Occipital lobe (tissue), 2 donors: Measurements from ENCODE around the gene TRAPPC2. TPM values are rescaled to one million over a fixed set of nuclear protein-coding genes. Genes with fewer than 3 reads are reported as not detected.
"Not testable (repeated sequence)": the region's sequence is repeated elsewhere in the genome, so short reads cannot be mapped to it uniquely, and the experiment has no call there.

Source experiments
- DNase-seq: peaks from one replicate; lab custom pipeline; 2025; lab: John Stamatoyannopoulos, UW
- total RNA-seq: library from RNA; depleted of rRNA; stranded (reverse); fragments of >200 nt; gene quantifications from one replicate; pipeline ENCODE4 v1.2.3, GENCODE V29; 2014

TRAPPC2 gene
- total RNA-seq, 1 donor from 2014 or later, result 76.7 TPM

DNA sequence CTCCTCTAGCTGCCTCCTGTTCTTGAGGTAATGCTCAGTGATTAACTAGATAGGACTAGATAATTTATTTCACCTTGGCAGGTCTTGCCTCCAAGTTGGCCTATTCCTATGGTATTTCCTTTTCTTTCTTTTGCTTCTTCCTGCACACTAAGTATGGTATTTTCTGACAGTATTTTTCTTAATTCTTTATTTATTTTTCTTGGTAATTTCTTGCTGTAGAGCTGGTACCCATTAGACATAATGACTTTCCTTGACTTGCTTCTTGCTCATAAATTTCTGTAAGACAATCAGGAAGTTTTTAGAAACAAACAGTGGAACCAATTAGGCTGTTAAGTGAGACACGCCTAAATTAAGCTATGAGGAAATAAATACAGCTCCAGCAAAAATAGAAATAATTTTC lies 36.0 kb downstream of the TRAPPC2 start:
- DNase-seq, result no peak

DNA sequence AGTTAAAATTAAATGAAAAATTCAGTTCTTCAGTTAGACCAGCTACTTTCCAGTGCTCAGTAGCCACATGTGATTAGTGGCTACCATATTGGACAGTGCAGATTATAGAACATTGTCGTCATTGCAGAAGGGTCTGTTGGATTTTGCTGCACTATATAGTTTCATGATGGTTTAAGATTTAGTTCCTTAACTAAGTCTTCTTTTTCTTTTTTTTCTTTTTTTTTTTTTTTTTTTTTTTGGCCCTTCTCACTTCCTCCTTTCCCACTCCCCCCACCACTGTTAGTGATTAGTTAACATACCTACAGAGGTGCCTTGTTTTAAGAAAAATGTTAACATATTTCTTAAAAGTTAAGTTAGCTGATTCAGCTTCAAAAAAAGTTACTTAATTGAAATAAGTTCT lies 36.4 kb downstream of the TRAPPC2 start:
- no peak for DNase-seq

DNA sequence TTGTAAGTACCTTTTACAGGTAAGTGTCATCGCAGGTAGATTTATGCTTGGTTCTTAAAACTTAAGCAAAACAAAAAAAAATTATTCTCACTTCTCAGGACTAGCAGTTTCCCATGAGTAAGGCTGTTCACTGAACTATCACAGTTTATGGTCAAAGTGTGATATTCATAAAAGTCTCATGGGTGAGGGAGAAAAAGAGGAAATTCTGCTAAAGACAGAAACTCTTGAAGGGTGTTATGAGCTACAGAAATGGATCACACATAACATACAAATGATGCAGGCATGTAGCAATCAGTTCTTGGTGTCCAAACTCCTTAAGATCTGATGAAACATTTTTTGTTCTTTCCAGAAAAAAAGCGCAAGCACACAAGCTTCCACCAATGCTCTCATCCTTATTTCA lies 37.0 kb downstream of the TRAPPC2 start:
- no peak for DNase-seq

DNA sequence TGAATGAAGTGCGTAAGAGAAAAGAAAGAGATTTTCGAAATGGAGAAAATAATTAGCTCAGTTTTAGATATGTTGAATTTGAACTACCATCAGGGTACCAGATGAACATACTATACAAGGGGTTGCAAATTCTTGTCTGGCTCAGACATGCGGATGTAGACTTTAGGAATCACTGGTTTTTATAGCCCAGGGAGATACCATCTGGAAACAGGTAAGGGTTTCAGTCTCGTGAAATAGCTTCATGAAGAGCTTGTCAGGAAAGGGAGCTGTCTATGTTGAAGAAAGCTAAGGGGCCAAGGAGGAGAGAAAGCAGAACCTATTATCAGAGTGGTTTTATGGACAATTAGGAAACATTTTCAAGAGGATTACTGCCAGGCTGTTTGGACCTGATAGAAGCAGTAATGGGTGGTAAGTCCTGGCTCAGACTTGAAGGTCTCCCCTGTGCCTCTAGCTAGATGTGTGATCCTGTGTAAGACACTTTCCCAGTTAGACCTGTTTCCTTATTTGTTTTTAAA lies 38.8 kb downstream of the TRAPPC2 start:
- no peak for DNase-seq

DNA sequence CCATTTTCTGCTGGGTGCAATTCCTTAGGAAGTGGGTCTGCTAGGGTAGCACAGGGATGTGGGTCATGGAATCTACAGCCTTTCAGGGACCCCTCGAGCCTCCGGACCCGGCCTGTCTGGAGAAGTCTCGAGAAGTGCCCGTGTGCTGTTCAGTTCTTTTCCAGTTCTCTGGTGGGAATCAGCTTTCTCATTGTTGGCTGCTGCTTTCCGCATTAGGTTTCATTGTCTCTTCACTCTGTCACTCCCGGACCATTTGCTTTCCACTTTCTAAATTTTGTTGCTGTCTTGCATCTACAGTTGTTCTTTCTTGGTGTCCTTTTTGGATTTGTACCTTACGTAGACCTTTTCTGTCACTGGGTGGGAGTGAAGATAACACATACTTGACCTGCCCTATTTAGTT lies 39.4 kb downstream of the TRAPPC2 start:
- no peak for DNase-seq

DNA sequence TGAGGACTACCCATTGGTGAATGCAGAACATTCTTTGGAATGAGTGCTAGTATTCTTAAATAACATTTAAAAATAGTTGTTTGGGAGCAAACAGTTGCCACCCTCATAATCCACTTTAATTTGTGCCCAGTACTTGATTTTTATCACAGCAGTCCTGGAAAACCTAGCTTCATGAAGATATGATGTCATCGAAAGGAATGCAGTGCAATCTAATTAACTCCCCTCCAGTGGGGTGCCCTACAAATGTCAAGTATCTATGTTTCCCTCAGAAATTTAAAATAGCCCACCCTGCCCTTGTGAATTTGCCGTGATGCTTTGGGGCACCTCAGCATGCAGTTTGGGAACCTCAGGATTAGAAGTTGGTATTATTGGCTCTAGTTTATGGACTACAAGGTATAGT lies 40.1 kb downstream of the TRAPPC2 start:
- DNase-seq, result no peak

DNA sequence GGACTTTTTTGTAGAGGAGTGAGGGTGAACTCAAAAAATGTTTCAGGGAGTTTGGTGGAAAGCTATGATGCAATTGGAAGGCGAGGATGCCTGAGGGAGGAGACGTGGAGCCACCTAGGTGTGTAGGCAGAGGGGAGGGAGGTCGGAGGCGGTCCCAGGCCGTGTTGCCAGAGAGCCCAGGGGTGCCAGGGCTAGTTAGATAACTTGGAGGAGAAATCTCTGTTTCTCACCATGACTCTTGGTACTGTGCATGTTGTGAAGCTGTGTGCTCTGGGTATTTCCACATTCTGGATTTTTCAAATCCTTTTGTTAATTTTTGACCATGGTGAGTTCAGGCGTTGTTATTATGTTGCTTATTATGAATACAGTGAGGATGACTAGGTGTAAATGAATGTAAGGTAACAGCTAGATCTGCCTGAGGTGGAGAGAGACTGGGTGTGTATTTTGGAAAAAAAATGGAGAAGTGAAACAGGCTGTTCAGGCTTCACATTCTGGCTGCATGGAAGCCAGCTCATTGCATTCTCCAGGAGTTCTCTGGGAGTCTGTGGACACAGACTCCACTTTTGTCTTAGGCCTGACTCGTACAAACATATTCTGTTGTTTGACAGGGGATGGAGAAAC lies 41.0 kb downstream of the TRAPPC2 start:
- DNase-seq, result no peak

DNA sequence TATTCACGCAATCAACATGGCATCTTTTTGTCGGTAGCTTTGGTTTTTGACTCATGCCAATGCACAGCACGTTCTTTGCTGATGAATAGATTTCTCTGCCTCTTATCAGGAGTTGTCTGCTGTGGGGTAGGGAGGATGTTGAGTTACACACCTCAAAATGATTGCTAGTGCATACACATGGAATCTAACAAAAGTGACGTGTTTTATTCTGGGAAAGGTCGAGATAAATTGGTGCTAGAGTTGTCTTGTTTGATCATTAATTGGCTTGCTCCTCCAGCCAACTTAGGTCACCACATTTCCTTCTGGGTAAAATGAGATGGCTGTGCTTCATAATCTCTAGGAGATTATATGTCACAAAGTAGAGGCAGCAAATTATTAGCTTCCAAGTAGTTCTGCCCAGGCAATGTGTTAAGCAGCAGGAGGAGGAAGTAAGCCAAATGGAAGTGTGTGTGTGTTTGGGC lies 41.6 kb downstream of the TRAPPC2 start:
- no peak for DNase-seq

DNA sequence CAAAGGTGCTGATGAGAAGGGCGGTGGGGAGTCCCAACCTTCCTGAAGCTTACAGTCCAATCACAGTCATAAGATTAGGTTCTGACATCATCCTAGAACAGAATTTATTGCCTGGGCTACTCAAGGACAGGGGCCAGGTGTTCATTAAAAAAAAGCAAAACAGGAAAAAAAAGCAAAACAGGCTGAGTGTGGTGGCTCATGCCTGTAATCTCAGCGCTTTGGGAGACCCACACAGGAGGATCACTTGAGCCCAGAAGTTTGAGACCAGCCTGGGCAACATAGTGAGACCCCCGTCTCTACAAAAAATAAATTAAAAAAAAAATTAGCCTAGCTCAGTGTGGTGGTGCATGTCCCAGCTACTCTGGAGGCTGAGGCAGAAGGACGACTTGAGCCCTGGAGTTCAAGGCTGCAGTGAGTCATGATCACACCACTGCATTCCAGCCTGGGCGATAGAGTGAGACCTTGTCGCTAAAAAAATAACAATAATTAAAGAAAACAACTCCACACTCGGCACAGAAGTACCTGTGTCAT lies 42.5 kb downstream of the TRAPPC2 start:
- DNase-seq, result no peak

DNA sequence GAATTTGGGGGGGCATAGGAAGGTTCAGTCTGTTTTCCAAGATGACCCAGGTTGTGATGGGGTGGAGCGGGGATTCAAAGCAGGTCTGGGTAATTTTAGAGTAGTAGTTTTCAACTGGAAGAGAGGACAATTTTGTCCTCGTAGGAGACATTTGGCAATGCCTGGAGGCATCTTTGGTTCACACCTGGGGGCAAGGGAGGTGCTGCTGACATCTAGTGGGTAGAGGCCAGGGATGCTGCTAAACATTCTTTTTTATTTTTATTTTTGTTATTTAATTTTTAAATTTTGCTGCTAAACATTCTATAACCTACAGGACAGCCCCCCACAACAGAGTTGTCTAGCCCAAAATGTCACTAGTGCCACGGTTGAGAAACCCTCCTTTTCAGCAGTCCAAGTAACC lies 43.6 kb downstream of the TRAPPC2 start:
- no peak for DNase-seq

DNA sequence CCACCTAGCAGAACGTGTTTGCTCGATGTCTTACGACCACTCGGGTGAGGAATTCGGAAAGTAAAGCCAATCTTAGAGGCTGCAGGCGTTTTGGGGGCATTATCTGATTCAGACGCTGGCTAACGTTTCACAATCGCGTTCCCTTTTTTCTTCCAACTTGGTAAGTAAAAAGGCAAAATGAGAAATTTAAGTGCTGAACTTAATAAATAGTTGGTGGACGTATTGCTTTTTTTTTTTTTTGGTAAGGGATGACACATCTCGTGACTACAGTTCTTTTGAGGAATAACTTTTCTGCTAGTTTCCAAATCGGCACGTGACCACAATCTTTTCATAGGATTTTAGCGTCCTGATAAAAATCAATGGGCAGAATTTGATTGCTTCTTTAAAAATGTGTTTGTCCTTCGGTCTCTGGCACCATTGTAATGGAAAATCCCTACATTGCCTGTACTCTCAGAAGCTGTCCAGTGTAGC lies 44.6 kb downstream of the TRAPPC2 start:
- no peak for DNase-seq

DNA sequence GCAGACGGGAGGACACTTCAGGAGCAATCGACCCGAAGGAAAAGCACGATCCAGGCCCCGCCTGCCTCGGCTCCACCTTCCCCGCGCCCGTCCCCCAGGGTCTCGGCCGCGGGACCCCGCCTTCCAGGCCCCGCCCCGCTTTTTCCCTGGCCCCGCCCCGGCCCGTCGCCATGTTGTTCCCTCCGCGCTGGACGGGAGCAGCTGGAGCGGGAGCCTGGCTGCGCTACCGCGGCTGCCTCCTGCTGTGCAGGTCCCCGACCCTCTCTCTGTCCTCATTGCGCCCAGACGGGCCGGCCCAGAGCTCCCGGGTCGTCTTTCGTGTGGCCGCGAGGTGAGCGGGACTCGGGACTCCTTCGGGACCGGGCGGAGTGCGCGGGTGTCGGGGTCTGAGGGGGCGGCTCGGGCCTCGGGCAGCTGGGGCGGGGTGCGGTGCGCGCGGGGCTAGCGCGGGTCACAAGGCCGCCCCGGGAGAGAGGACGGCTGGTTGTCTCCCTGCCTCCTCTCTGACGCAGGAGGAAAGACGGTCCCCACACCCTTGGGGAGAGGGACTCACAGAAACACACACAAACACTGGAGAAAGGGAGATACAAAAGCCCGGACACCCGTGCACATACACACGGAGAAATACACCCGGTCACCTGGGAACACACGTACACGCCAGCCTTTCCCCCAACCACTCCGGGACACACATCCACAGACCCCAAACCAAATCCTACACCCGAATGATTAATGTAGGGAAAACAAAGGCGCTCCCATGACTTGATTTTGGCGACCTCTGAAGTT lies 45.3 kb downstream of the TRAPPC2 start, which contains the start of gene RAB9A:
Gene RAB9A (plus strand): TSS at position 171 of the 783 bp plus-strand sequence. CDS start 19,619 bp downstream, outside the sequence.
- peak; percentile 46 for DNase-seq

DNA sequence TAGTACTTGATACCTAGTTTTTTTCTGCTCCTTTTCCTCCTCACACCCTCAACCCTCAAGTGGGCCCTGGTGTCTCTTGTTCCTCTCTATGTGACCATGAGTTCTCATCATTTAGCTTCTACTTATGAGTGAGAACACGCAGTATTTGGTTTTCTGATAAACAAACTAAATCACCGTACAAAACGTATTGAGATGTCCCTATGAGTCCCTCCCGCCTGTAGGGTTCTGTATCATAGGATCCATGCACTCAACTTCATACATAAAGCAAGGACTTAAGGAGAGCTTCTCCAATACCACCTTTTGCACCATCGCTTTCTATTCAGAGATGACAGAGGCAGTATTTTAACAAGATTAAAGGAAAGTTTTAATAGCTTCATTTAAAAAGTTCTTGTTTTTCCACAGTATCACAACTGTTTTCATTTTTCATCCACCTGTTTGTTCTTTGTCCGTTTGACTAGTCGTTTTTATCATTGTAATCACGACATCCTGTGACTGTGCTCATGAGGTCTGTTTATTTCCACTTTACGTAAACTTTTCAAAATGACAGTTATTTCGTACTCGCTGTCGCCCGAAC lies 45.9 kb downstream of the TRAPPC2 start:
- no peak for DNase-seq

DNA sequence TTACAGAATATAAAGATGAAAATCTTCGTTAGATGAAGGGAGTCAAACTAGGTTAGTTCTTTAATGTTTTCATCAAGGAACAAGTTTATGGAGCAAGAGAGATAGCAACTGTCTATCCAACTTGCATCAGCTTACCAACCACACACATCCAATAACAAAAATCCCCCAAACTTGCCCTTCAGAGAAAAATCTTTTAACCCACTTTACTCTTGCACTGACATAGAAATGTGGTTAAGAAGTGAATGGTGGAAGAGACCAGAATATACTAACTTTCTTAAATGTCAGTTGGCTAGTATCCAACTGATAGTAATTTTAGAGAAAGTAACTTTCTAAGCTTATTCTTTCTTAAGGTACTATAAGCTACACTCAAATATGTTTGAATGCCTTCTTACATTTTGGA lies 47.2 kb downstream of the TRAPPC2 start:
- DNase-seq, result no peak

DNA sequence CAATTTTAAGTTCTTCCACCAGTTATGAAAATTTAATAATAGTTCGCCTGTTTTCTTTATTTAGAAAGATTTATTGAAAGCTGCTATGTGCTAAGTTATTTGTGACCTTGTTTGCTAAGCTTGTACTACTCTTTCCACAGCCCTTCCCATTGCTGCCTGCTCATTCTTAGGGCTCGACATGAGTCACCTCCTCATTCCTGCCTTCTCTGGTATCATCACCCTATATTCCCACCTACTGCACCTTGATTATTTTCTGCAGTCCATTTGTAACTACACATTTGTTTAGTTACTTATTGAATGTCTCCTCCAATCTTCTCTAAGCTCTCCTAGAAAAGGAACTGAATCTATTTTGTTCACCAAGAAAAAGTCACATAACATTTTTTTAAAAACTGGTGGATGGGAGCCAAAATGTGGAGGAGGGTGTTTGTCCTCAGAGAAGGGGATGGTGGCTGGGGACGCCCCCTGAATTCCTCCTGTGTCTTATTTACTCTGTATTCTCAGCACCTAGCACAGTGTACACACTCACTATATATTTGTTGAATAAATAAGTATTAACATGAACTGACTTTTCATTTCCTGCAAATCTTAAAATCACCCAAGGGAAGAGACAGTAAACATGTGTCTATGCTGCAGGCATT lies 49.2 kb downstream of the TRAPPC2 start:
- DNase-seq, result no peak

DNA sequence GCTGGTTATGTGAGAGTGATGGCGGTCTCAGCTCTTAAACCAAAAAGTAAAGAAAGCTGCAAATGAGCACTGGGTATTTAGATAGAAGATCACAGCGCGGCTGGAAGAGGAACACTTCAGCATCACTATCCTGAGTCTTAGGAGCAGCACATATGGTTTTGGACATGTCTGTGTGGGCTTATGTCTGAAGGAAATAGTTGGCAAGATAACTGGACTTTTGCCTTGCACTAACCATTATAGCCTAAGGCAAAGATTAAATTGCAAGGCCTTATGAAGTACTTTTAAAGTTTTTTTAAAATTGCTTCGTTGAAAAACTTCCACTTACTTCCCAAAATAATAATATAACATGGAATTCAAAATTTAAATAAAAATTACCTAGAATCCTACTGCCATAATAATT lies 50.1 kb downstream of the TRAPPC2 start:
- DNase-seq, result no peak

DNA sequence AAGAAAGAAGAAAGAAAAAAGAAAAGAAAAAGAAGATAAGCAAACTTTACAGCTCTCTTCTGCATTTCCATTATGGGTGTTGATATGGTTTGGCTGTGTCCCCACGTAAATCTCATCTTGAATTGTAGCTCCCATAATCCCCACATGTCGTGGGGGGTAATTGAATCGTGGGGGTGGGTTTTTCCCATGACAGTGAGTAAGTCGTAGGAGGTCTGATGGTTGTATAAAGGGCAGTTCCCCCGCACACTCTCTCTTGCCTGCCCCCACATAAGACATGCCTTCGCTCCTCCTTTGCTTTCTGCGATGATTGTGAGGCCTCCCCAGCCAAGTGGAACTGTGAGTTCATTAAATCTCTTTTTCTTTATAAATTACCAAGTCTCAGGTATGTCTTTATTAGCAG lies 52.8 kb downstream of the TRAPPC2 start:
- no peak for DNase-seq

DNA sequence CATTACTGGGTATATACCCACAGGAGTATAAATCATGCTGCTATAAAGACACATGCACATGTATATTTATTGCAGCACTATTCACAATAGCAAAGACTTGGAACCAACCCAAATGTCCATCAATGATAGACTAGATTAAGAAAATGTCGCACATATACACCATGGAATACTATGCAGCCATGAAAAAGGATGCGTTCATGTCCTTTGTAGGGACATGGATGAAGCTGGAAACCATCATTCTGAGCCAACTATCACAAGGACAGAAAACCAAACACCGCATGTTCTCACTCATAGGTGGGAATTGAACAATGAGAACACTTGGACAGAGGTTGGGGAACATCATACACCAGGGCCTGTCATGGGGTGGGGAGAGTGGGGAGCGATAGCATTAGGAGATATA lies 54.7 kb downstream of the TRAPPC2 start:
- DNase-seq, result not testable (repeated sequence)

DNA sequence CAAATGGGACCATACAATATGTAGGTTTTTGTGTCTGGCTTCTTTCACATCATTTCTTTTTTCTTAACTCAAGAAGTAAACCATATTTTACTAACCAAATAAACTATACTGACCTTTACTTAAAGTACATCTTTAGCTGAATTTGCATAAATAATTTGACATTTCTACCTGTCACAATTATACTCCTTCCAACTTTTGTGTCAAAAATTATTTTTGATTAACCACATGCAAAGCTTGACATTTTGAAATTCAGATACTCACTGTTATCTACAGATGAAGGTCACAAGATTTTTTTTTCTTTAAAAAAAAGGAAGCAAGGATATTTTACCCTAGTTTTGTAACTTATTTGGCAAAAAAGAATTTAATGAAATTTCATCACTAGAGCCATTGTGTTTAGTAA lies 57.5 kb downstream of the TRAPPC2 start:
- no peak for DNase-seq

DNA sequence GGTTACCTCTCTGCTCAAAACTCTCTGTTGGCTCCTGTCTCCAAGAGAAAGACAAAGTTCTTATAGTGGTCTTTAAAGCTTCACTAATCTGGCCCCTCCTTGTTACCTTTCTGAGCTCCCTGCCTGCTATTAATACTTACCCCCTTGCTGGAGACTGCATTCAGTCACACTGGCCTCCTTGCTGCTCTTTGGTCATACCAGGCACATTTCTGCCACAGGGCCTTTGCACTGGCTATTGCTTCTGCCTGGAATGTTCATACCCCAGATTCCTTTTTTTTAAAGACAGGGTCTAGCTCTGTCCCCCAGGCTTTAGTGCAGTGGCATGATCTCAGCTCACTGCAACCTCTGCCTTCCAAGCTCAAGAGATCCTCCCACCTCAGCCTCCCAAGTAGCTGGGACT lies 61.4 kb downstream of the TRAPPC2 start:
- DNase-seq, result no peak

DNA sequence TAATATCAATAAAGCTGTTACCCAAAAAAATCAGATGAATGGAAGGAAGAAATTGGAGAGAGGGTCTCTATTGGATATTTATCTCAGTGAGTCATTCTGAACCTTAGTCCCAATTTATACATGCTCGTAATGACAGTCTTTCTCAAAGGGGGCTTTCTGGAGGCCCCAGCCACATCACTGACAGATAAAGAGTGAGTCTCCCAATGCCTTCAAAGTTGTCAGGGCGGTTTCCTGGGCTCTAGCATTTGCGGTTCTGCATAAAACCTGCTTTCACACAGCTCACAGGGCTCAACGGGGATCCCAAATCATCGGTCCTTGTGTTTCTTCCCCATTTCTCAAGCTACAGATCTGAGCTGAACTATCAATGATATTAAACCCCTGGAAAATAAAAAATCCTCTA lies 64.2 kb downstream of the TRAPPC2 start:
- no peak for DNase-seq

DNA sequence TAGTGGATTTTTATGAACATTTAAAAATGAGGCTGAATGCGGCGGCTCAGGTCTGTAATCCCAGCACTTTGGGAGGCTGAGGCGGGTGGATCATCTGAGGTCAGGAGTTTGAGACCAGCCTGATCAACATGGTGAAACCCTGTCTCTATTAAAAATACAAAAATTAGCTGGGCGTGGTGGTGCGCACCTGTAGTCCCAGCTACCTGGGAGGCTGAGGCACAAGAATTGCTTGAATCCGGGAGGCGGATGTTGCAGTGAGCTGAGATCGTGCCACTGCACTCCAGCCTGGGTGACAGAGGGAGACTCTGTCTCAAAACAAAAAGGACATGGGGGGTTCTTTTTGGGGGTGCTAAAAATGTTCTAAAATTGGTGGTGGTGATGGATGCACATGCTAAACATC lies 64.7 kb downstream of the TRAPPC2 start:
- DNase-seq, result not testable (repeated sequence)
